Prostate gland (tissue), 2 donors: ENCODE data around the gene PRR12.

Source experiments
- CTCF ChIP-seq, 4 experiments: fragments of 200-600 bp in 2 of 4; fragments of 450-650 bp in 2 of 4; sonication (generic) in 2 of 4; IDR thresholded peaks; 1 replicate in 3 of 4; 2 replicates in 1 of 4; pipeline ENCODE4 v1.5.1; 2016 to 2019; ENCODE audit warnings: antibody characterized with exemption in 4 of 4, mild to moderate bottlenecking in 2 of 4, moderate library complexity in 2 of 4
- POLR2A ChIP-seq: fragments of 450-650 bp; IDR thresholded peaks from one replicate; pipeline ENCODE4 v1.6.1; 2016; ENCODE audit warnings: antibody characterized with exemption, mild to moderate bottlenecking
- POLR2AphosphoS5 ChIP-seq: sonication (generic); formaldehyde crosslinking; IDR thresholded peaks from one replicate; pipeline ENCODE4 v1.6.1; 2017; ENCODE audit warnings: antibody characterized with exemption

DNA sequence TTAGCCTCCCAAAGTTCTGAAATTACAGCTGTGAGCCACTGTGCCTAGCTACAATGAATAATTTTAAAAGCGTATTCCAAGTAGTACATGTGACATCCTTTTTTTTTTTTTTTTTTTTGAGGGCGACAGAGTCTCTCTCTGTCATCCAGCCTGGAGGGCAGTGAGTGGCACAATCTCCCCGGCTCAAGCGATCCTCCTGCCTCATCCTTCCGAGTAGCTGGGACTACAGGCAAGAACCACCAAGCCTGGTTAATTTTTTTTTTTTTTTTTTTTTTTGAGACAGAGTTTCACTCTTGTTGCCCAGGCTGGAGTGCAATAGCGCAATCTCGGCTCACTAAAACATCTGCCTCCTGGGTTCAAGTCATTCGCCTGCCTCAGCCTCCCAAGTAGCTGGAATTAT is 3.8 kb upstream of the PRR12 start:
- TF ChIP-seq POLR2A (no peak), CTCF (IDR thresholded peaks at IDR 0.05) (no peak), POLR2AphosphoS5 (no peak)
